Aorta (tissue), 5 donors: ENCODE measurements around the gene RTN4RL1. TPM values are rescaled to one million over a fixed set of nuclear protein-coding genes. Genes with fewer than 3 reads are reported as not detected.

Source experiments
- ATAC-seq: fragments of 200-7000 bp; cut with Tn5 transposase; one replicate; pipeline ENCODE4 v1.9.1; 2022; ENCODE audit warnings: moderate library complexity; ENCODE audit not compliant: low FRiP score
- DNase-seq, 2 donors: peaks; one replicate each; pipeline ENCODE4 v3.0.0-alpha.2; 2020
- H3K27ac ChIP-seq, 2 donors: one replicate each; pipeline ENCODE4 v1.5.1; 2013; ENCODE audit warnings: low read length in 2 of 2, mild to moderate bottlenecking in 2 of 2, moderate library complexity in 2 of 2, control low read depth in 1 of 2, inconsistent platforms in 1 of 2, low read depth in 1 of 2
- H3K27me3 ChIP-seq, 2 donors: one replicate each; pipeline ENCODE4 v1.6.1; 2013; ENCODE audit warnings: control low read depth in 1 of 2, low read length in 1 of 2, mild to moderate bottlenecking in 1 of 2, moderate library complexity in 1 of 2; ENCODE audit not compliant: insufficient read depth in 2 of 2, control insufficient read depth in 1 of 2
- H3K36me3 ChIP-seq, 2 donors: one replicate each; pipeline ENCODE4 v1.6.1; 2013; ENCODE audit warnings: control low read depth in 1 of 2, low read length in 1 of 2, mild to moderate bottlenecking in 1 of 2; ENCODE audit not compliant: insufficient read depth in 2 of 2, control insufficient read depth in 1 of 2
- H3K4me1 ChIP-seq, 2 donors: one replicate each; pipeline ENCODE4 v1.6.1; 2013; ENCODE audit warnings: low read length in 2 of 2, control low read depth in 1 of 2, mild to moderate bottlenecking in 1 of 2, moderate library complexity in 1 of 2; ENCODE audit not compliant: insufficient read depth in 2 of 2, control insufficient read depth in 1 of 2
- H3K4me3 ChIP-seq, 2 donors: one replicate each; pipeline ENCODE4 v1.5.1; 2013; ENCODE audit warnings: low read length in 2 of 2, control low read depth in 1 of 2, mild to moderate bottlenecking in 1 of 2
- H3K9me3 ChIP-seq: one replicate; pipeline ENCODE4 v1.6.1; 2013; ENCODE audit warnings: mild to moderate bottlenecking, low read length; ENCODE audit not compliant: control insufficient read depth
- WGBS, 2 donors: extraction: QIAGEN DNeasy Blood & Tissue Kit; methylation state at CpG; one replicate each; pipeline ENCODE4 v1.1.7; 2013; 5-methylcytosine and 5-hydroxymethylcytosine counted together
- intact Hi-C, 2 donors: fragments of 100-400 bp; cut with DNase I; formaldehyde crosslinking; loops; one replicate each; pipeline versions ENCODE4 v1.14.2 to v1.15.0; 2022
- polyA plus RNA-seq, 2 donors: library from polyadenylated mRNA; stranded (reverse); fragments of 200-250 nt; gene quantifications; one replicate each; pipeline ENCODE4 v1.2.3, GENCODE V29; 2013
- total RNA-seq, 2 donors: library from RNA; stranded (reverse); fragmentation: NEBNext Ultra II Directional; extraction: Animal tissue kit (Norgen Biotek cat#: 25700); gene quantifications; one replicate each; pipeline ENCODE4 v1.2.1, GENCODE V29; 2021
- donor health status: healthy with polysubstance abuse.
- donor health status: Bipolar disorder and iron deficiency.
- donor health status: DM: no; HTN: no; CAD: no.
- donor health status: DM: no; HTN: no; CAD: no.
- donor health status: DM: yes; HTN: yes; CAD: no.

The RTN4RL1 gene
- total and polyA plus RNA-seq, 4 donors: 0.25 to 5.2 (median 2.2) TPM

GRCh38 chr17:1970843-1971384 lies 54.2 kb downstream of the RTN4RL1 start:
- 87 to 91% methylated on average over 12 of the region's 12 CpGs for WGBS, 2 donors
- no peak overlapping the region for H3K4me3 ChIP-seq
- peaks cover 1% of the 10 kb centered on the region for H3K9me3 ChIP-seq
- no peak for ATAC-seq
- no peaks in the 10 kb centered on the region for H3K36me3 ChIP-seq
- H3K27me3 ChIP-seq: no peaks in the 10 kb centered on the region
- DNase-seq: no peak
- no peak overlapping the region for H3K27ac ChIP-seq
- no peaks in the 10 kb centered on the region for H3K4me1 ChIP-seq
- intact Hi-C loops: no loop called here

GRCh38 chr17:1969712-1970111 lies 55.4 kb downstream of the RTN4RL1 start:
- DNase-seq: no peak
- ATAC-seq: no peak
- H3K4me1 ChIP-seq: no peaks in the 10 kb centered on the region
- WGBS, 2 donors: 81 to 86% methylated on average over 5 of the region's 5 CpGs
- no peak overlapping the region for H3K27ac ChIP-seq
- no peak overlapping the region for H3K4me3 ChIP-seq
- H3K36me3 ChIP-seq: no peaks in the 10 kb centered on the region
- intact Hi-C loops: no loop called here
- peaks cover 1% of the 10 kb centered on the region for H3K9me3 ChIP-seq
- H3K27me3 ChIP-seq: no peaks in the 10 kb centered on the region

- no peak for DNase-seq
- intact Hi-C loops: no loop called here
- 87 to 90% methylated on average over 11 of the region's 11 CpGs for WGBS, 2 donors
- no peak overlapping the region for H3K27ac ChIP-seq
- H3K4me1 ChIP-seq: no peaks in the 10 kb centered on the region
- H3K27me3 ChIP-seq: no peaks in the 10 kb centered on the region
- H3K36me3 ChIP-seq: no peaks in the 10 kb centered on the region
- no peak overlapping the region for H3K4me3 ChIP-seq
- ATAC-seq: no peak
- H3K9me3 ChIP-seq: peaks cover 1% of the 10 kb centered on the region
These were observed 57.9 kb downstream of the RTN4RL1 start for GRCh38 chr17:1967213-1967612.

- Histone ChIP-seq H3K9me3 (peaks cover 1% of the 10 kb centered on the region), H3K4me1 (no peaks in the 10 kb centered on the region), H3K4me3 (no peak overlapping the region), H3K36me3 (no peaks in the 10 kb centered on the region), H3K27ac (no peak overlapping the region), H3K27me3 (no peaks in the 10 kb centered on the region)
- intact Hi-C loops: no loop called here
- ATAC-seq (no peak), DNase-seq (no peak)
- WGBS, 2 donors: 69 to 76% methylated on average over 12 of the region's 12 CpGs
These were observed 58.7 kb downstream of the RTN4RL1 start for GRCh38 chr17:1966274-1967086.

- intact Hi-C loops: no loop called here
- Histone ChIP-seq H3K36me3 (no peaks in the 10 kb centered on the region), H3K4me3 (no peak overlapping the region), H3K27me3 (no peaks in the 10 kb centered on the region), H3K27ac (no peak overlapping the region), H3K9me3 (peaks cover 1% of the 10 kb centered on the region), H3K4me1 (no peaks in the 10 kb centered on the region)
- 47 to 51% methylated on average over 21 of the region's 21 CpGs for WGBS, 2 donors
- no peak for DNase-seq
- no peak for ATAC-seq
These were observed 59.4 kb downstream of the RTN4RL1 start for GRCh38 chr17:1965556-1966273.

GRCh38 chr17:1963250-1963649 lies 61.9 kb downstream of the RTN4RL1 start:
- intact Hi-C loops: no loop called here
- Histone ChIP-seq H3K4me3 (no peak overlapping the region), H3K27me3 (no peaks in the 10 kb centered on the region), H3K27ac (no peak overlapping the region), H3K36me3 (no peaks in the 10 kb centered on the region), H3K9me3 (no peaks in the 10 kb centered on the region), H3K4me1 (no peaks in the 10 kb centered on the region)
- WGBS, 2 donors: 88 to 98% methylated on average over 7 of the region's 7 CpGs
- no peak for ATAC-seq
- DNase-seq: no peak

- Histone ChIP-seq H3K4me3 (no peak overlapping the region), H3K4me1 (no peaks in the 10 kb centered on the region), H3K9me3 (no peaks in the 10 kb centered on the region), H3K27ac (no peak overlapping the region), H3K27me3 (no peaks in the 10 kb centered on the region), H3K36me3 (no peaks in the 10 kb centered on the region)
- ATAC-seq: no peak
- 82 to 85% methylated on average over 14 of the region's 14 CpGs for WGBS, 2 donors
- DNase-seq: no peak
- intact Hi-C loops: no loop called here
These were observed 63.9 kb downstream of the RTN4RL1 start for GRCh38 chr17:1961189-1961588.

- Histone ChIP-seq H3K36me3 (no peaks in the 10 kb centered on the region), H3K27me3 (no peaks in the 10 kb centered on the region), H3K27ac (no peak overlapping the region), H3K9me3 (no peaks in the 10 kb centered on the region), H3K4me3 (no peak overlapping the region), H3K4me1 (no peaks in the 10 kb centered on the region)
- DNase-seq: no peak
- WGBS, 2 donors: 29 to 42% methylated on average over 8 of the region's 8 CpGs
- intact Hi-C loops: loop anchor here in 1 of 2 donors (1.0 kb wide), 1 partner anchor 15 kb away; no protein-coding TSS in a partner anchor
- ATAC-seq: peak; percentile 20
These were observed 64.6 kb downstream of the RTN4RL1 start for GRCh38 chr17:1960545-1960912.
